Brain microvascular endothelial cell (primary cell): ENCODE results near the gene CROCC2.

Experiments
- DNase-seq: peaks from one replicate; pipeline ENCODE4 v3.0.0-alpha.2; 2020
- H3K27ac ChIP-seq: fragments of 250-450 bp; sonication (Bioruptor Pico); 2 replicates; pipeline ENCODE4 v1.5.1; 2020; ENCODE audit warnings: mild to moderate bottlenecking, moderate library complexity
- H3K27me3 ChIP-seq: fragments of 250-450 bp; sonication (Bioruptor Pico); replicated peaks from 2 replicates; pipeline ENCODE4 v1.5.1; 2020; ENCODE audit warnings: mild to moderate bottlenecking
- H3K36me3 ChIP-seq: fragments of 250-450 bp; sonication (Bioruptor Pico); replicated peaks from 2 replicates; pipeline ENCODE4 v1.5.1; 2020; ENCODE audit warnings: mild to moderate bottlenecking
- H3K4me3 ChIP-seq: 2 replicates; pipeline ENCODE4 v1.5.1; 2011; ENCODE audit warnings: low read depth, mild to moderate bottlenecking, control low read depth, low read length, moderate library complexity
- CTCF ChIP-seq: IDR thresholded peaks from 2 replicates; pipeline ENCODE4 v1.5.1; 2011; ENCODE audit warnings: low read depth, mild to moderate bottlenecking, moderate library complexity, low read length, control low read depth, inconsistent platforms; ENCODE audit errors: missing control alignments
- in situ Hi-C: cut with HindIII; loops from 2 replicates; pipeline ENCODE4 v1.10.0; 2017; ENCODE audit warnings: low sequenced_read_pairs, low pct_ligation_motif_present

Gene CROCC2

DNA sequence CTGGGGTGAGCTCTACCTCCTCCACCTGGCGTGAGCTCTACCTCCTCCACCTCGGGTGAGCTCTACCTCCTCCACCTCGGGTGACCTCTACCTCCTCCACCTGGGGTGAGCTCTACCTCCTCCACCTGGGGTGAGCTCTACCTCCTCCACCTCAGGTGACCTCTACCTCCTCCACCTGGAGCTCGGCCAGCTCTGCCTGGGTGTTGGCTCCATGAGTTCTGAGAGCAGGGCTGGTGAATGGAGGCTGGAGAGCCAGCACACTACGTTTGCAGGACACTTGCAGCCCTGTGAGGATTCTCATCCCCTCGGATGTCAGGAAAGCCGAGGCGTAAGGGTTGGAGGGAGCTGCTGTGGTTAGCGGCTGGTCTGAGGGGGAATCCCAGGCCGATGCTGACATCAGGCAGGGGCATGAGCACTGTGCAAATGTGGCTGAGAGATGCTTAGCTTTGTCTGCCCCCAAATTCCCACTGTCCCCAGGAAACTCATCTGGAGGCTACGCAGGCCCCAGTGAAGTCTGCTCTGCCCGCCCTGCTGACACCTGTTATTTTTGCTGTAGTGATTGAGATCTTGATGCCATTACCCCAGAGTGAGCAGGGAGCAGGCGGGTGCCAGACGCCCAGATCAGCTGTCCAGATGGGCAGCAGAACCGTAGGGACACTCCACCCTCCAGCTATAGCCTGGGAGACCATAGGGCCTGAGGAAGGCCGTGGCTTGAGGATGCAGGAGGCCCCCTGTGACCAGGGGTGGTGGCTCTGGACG lies 3.3 kb downstream of the CROCC2 start:
- no peak overlapping the region for H3K4me3 ChIP-seq
- in situ Hi-C loops: no loop called here
- TF ChIP-seq CTCF: no peak

DNA sequence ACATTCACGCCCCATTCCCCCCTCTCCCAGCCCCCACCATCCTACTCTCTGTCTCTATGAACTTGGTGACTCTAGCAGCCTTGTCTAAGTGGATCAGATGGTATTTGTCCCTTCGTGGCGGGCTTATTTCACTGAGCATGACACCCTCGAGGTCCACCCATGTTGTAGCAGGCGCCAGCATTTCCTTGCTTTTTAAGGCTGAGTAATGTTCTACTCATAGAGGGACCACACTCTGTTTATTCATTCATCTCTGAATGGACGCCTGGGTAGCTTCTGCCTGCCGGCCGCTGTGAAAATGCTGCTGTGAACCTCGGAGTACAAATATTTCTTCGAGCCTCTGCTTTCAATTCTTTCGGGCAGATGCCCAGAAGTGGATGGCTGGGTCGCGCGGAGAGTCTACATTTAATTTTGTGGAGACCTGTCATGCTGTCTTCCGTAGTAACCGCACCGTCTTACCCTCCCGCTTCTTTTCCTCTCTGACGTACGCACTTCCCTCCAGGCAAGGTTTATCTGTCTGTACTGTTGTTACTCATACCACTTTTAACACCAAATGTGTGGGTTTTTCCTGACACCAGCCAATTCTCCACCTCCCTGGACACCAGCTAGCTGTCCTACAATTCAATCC lies 5.6 kb downstream of the CROCC2 start:
- Histone ChIP-seq H3K36me3 (no peaks in the 10 kb centered on the region), H3K27me3 (peaks cover 2% of the 10 kb centered on the region), H3K4me3 (no peak overlapping the region), H3K27ac (no peak overlapping the region)
- in situ Hi-C loops: no loop called here
- TF ChIP-seq CTCF: no peak
- peak; percentile 39 for DNase-seq

More for the DNA sequence above, 3.3 kb downstream of the CROCC2 start:
- Histone ChIP-seq H3K27ac (no peak overlapping the region), H3K36me3 (no peaks in the 10 kb centered on the region), H3K27me3 (peaks cover 4% of the 10 kb centered on the region)
- no peak for DNase-seq

- no peak for DNase-seq
- Histone ChIP-seq H3K36me3 (no peaks in the 10 kb centered on the region), H3K27me3 (peaks cover 2% of the 10 kb centered on the region), H3K27ac (no peak overlapping the region), H3K4me3 (no peak overlapping the region)
- TF ChIP-seq CTCF: no peak
- in situ Hi-C loops: no loop called here
These were observed 7.0 kb downstream of the CROCC2 start for GRCh38 chr2:240912878-240913809.

DNA sequence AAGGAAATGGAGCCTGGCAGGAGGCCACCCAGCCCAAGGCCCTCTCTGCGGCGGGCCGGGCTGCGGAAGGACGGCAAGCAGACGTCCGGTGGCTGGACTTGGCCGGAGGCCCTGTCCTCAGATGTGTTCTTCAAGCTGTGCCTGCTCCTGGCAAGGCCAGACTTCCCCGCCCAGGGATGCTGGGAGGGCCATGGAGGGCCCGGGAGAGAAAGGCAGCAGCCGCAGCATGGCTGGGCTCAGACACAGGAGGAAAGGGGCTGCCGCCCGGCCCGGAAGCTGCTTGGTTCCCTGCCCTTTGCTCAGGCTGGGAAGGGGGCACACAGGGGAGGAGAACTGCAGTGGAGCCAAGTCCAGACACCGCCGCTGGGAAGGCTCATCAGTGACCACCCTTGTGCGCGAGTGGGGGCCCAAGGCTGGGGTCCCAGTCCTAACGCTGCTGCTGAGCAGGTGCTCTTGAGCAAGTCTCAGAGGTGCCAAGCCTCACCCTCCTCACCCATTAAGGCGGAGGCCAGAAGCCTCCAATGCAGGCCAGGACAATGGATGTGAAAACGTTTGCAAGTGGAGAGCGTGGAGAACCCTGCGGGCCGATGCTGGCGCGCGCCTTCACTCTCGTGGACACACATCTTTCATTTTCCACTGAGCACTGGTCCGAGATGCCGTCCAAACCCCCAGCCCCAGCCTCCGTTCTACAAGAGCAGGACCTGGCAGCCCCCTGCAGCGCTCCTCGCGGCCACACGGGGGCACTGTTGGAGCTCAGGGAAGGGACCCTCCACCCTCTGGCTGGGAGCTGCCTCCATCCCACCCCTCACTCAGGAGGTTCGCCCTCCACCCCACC lies 7.9 kb downstream of the CROCC2 start:
- in situ Hi-C loops: no loop called here
- DNase-seq: no peak
- H3K4me3 ChIP-seq: no peak overlapping the region
- TF ChIP-seq CTCF: peak; percentile 97
- peaks cover 2% of the 10 kb centered on the region for H3K27me3 ChIP-seq
- H3K36me3 ChIP-seq: no peaks in the 10 kb centered on the region
- no peak overlapping the region for H3K27ac ChIP-seq
